GM12891 (cell line): ENCODE measurements around the gene IMPDH1.

ENCODE experiments used
- DNase-seq: peaks from one replicate; pipeline ENCODE4 v3.0.0; 2011; ENCODE audit warnings: low spot score; ENCODE audit not compliant: insufficient read length
- FAIRE-seq: peaks from 2 replicates; lab custom pipeline; 2011; peaks lifted over from hg19 to GRCh38; lab: Jason Lieb, UNC
- PAX5 ChIP-seq: IDR thresholded peaks from 2 replicates; pipeline ENCODE4 v1.6.1; 2011; ENCODE audit warnings: low read length, moderate library complexity, mild to moderate bottlenecking; ENCODE audit not compliant: insufficient read depth, severe bottlenecking
- POLR2A ChIP-seq: IDR thresholded peaks from 2 replicates; pipeline ENCODE4 v1.6.1; 2011; ENCODE audit warnings: low read depth, low read length, control low read depth
- POLR2AphosphoS5 ChIP-seq: IDR thresholded peaks from 2 replicates; pipeline ENCODE4 v1.6.1; 2011; ENCODE audit warnings: low read depth, low read length, control low read depth
- POU2F2 ChIP-seq: IDR thresholded peaks from 2 replicates; pipeline ENCODE4 v1.6.1; 2011; ENCODE audit warnings: low read depth, mild to moderate bottlenecking, control low read depth, low read length, moderate library complexity
- SPI1 ChIP-seq: IDR thresholded peaks from 2 replicates; pipeline ENCODE4 v1.6.1; 2011; ENCODE audit warnings: low read depth, low read length, control low read depth
- TAF1 ChIP-seq: IDR thresholded peaks from 2 replicates; pipeline ENCODE4 v1.6.1; 2011; ENCODE audit warnings: low read depth, low read length, control low read depth

The IMPDH1 gene

GRCh38 chr7:128406314-128407232, 3.2 kb downstream of the IMPDH1 start:
- no peak for DNase-seq
- FAIRE-seq = no peak
- TF ChIP-seq POU2F2 (no peak), POLR2A (no peak)

GRCh38 chr7:128405471-128406313, 4.1 kb downstream of the IMPDH1 start:
- TF ChIP-seq TAF1 = no peak
- TF ChIP-seq POLR2AphosphoS5 = no peak
- TF ChIP-seq SPI1 = no peak
- no peak for TF ChIP-seq POLR2A
- TF ChIP-seq POU2F2 = no peak
- DNase-seq = peak; percentile 75
- no peak for FAIRE-seq

GRCh38 chr7:128404886-128405470, 4.8 kb downstream of the IMPDH1 start:
- no peak for FAIRE-seq
- no peak for DNase-seq
- TF ChIP-seq POLR2A (no peak), TAF1 (no peak)

- TF ChIP-seq TAF1 (no peak), POU2F2 (no peak), POLR2A (no peak), POLR2AphosphoS5 (no peak), PAX5 (no peak)
- FAIRE-seq = no peak
- DNase-seq = no peak
Observed at GRCh38 chr7:128404143-128404681, 5.6 kb downstream of the IMPDH1 start.

- no peak for FAIRE-seq
- TF ChIP-seq PAX5 (no peak), POLR2A (no peak), TAF1 (no peak), POLR2AphosphoS5 (no peak), SPI1 (no peak), POU2F2 (no peak)
Observed at GRCh38 chr7:128403676-128404075, 6.1 kb downstream of the IMPDH1 start.

GRCh38 chr7:128402356-128402755, 7.4 kb downstream of the IMPDH1 start:
- FAIRE-seq = no peak
- no peak for DNase-seq
- no peak for TF ChIP-seq TAF1
- TF ChIP-seq POLR2A = no peak

More at GRCh38 chr7:128403676-128404075, 6.1 kb downstream of the IMPDH1 start:
- no peak for DNase-seq

GRCh38 chr7:128400566-128400965, 9.2 kb downstream of the IMPDH1 start:
- FAIRE-seq (no peak), DNase-seq (no peak)
- TF ChIP-seq TAF1 (no peak), POLR2A (no peak), SPI1 (no peak)

GRCh38 chr7:128399991-128400390, 9.8 kb downstream of the IMPDH1 start:
- no peak for DNase-seq
- FAIRE-seq = no peak
- TF ChIP-seq SPI1 = no peak
- no peak for TF ChIP-seq PAX5
- TF ChIP-seq POLR2AphosphoS5 = no peak
- no peak for TF ChIP-seq POLR2A

- TF ChIP-seq POLR2A = no peak
- TF ChIP-seq POU2F2 = no peak
- FAIRE-seq (no peak), DNase-seq (no peak)
Observed at GRCh38 chr7:128398841-128399135, 11.0 kb downstream of the IMPDH1 start.
